OCI-LY1 (cell line): ENCODE data around the gene MRPS26.

ENCODE experiments used
- EZH2 ChIP-seq: fragments of 200-600 bp; sonication (generic), shearing (Covaris generic); IDR thresholded peaks from 2 replicates; pipeline ENCODE4 v1.8.0; 2017; ENCODE audit warnings: borderline replicate concordance, mixed run types, mild to moderate bottlenecking, antibody characterized with exemption, low read length, moderate library complexity, mixed read lengths
- TF ChIP-seq, protein P1 (sequence below): fragments of 200-600 bp; sonication (generic), shearing (Covaris generic); IDR thresholded peaks from 2 replicates; pipeline ENCODE4 v1.5.1; 2017; ENCODE audit warnings: mild to moderate bottlenecking, antibody characterized with exemption, low read length, moderate library complexity, mixed read lengths

DNA sequence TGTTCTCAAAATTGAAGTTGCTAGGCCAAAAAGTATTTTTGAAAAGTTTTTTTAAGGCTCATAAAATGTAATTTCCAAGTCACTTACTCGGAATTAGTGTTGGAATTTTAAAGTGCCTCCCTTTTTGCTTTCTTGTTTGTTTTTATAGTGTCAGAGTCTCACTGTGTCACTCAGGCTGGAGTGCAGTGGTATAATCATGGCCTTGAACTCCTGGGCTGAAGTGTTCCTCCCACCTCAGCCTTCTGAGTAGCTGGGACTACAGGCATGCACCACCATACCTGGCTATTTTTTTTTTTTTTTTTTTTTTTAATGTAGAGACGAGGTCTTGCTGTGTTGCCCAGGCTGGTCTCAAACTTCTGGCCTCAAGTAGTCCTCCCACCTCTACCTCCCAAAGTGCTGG lies 42.4 kb upstream of the MRPS26 start:
- TF ChIP-seq, protein P1, sequence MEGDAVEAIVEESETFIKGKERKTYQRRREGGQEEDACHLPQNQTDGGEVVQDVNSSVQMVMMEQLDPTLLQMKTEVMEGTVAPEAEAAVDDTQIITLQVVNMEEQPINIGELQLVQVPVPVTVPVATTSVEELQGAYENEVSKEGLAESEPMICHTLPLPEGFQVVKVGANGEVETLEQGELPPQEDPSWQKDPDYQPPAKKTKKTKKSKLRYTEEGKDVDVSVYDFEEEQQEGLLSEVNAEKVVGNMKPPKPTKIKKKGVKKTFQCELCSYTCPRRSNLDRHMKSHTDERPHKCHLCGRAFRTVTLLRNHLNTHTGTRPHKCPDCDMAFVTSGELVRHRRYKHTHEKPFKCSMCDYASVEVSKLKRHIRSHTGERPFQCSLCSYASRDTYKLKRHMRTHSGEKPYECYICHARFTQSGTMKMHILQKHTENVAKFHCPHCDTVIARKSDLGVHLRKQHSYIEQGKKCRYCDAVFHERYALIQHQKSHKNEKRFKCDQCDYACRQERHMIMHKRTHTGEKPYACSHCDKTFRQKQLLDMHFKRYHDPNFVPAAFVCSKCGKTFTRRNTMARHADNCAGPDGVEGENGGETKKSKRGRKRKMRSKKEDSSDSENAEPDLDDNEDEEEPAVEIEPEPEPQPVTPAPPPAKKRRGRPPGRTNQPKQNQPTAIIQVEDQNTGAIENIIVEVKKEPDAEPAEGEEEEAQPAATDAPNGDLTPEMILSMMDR: no peak
- TF ChIP-seq EZH2: no peak
